Tibial nerve (tissue), 4 donors: ENCODE measurements around the gene ARHGAP25.

Source experiments
- EP300 ChIP-seq, 2 donors: sonication (generic); formaldehyde crosslinking; IDR thresholded peaks; one replicate each; pipeline ENCODE4 v1.6.1; 2017; ENCODE audit warnings: antibody characterized with exemption in 2 of 2, mild to moderate bottlenecking in 1 of 2
- POLR2A ChIP-seq, 2 donors: fragments of 450-650 bp; IDR thresholded peaks; one replicate each; pipeline ENCODE4 v1.6.1; 2017; ENCODE audit warnings: antibody characterized with exemption in 2 of 2, mild to moderate bottlenecking in 2 of 2, moderate library complexity in 2 of 2
- TF ChIP-seq, protein P1 (sequence below), 5 experiments: fragments of 200-600 bp in 3 of 5; fragments of 450-650 bp in 2 of 5; sonication (generic) in 3 of 5; IDR thresholded peaks; one replicate each; pipeline ENCODE4 v1.5.1; 2016 to 2019; ENCODE audit warnings: antibody characterized with exemption in 5 of 5, mild to moderate bottlenecking in 3 of 5, moderate library complexity in 2 of 5

- TF ChIP-seq POLR2A (IDR thresholded peaks at IDR 0.05) (no peak), EP300 (IDR thresholded peaks at IDR 0.05) (no peak)
- TF ChIP-seq, protein P1, sequence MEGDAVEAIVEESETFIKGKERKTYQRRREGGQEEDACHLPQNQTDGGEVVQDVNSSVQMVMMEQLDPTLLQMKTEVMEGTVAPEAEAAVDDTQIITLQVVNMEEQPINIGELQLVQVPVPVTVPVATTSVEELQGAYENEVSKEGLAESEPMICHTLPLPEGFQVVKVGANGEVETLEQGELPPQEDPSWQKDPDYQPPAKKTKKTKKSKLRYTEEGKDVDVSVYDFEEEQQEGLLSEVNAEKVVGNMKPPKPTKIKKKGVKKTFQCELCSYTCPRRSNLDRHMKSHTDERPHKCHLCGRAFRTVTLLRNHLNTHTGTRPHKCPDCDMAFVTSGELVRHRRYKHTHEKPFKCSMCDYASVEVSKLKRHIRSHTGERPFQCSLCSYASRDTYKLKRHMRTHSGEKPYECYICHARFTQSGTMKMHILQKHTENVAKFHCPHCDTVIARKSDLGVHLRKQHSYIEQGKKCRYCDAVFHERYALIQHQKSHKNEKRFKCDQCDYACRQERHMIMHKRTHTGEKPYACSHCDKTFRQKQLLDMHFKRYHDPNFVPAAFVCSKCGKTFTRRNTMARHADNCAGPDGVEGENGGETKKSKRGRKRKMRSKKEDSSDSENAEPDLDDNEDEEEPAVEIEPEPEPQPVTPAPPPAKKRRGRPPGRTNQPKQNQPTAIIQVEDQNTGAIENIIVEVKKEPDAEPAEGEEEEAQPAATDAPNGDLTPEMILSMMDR (IDR thresholded peaks at IDR 0.05), result no peak
Observed at GRCh38 chr2:68824831-68825230, 90.2 kb downstream of the ARHGAP25 start.
